ENCODE measurements around the gene LDLRAD4.

- TF ChIP-seq CTCF (conservative IDR thresholded peaks at IDR 0.05; ENCODE audit: low read depth in 2 of 2) (no peak), POLR2AphosphoS5 (IDR thresholded peaks at IDR 0.05; ENCODE audit: low read depth) (no peak), EZH2phosphoT487 (IDR thresholded peaks at IDR 0.05; ENCODE audit: unreplicated experiment) (no peak), EZH2 (IDR thresholded peaks at IDR 0.05; ENCODE audit: low read depth, unreplicated experiment) (no peak), REST (IDR thresholded peaks at IDR 0.05; ENCODE audit: unreplicated experiment) (no peak)
Observed at GRCh38 chr18:13437796-13438506, 219.4 kb downstream of the LDLRAD4 start.

Measured in GM23338 (cell line).